SK-N-SH (cell line): ENCODE results near the gene LILRA2. TPM values are rescaled to one million over a fixed set of nuclear protein-coding genes. Genes with fewer than 3 reads are reported as not detected.

Experiments used
- CTCF ChIA-PET: fragments of 300-600, 350-600 bp; formaldehyde crosslinking; extraction: SDS; loops from one replicate; lab custom pipeline; 2021; lab: Yijun Ruan, JAX
- POLR2A ChIA-PET: fragments of 350-600 bp; sonication (Branson Sonifier 250); formaldehyde crosslinking; extraction: SDS; loops from one replicate; lab custom pipeline; 2020; ENCODE audit warnings: antibody characterized with exemption, inconsistent platforms; lab: Yijun Ruan, JAX
- DNase-seq: peaks from one replicate; pipeline ENCODE4 v3.0.0; 2012
- H2AFZ ChIP-seq: fragments of 200-600 bp; sonication (generic); 2 replicates; pipeline ENCODE4 v1.8.1; 2016; ENCODE audit warnings: antibody characterized with exemption, mild to moderate bottlenecking, low read depth
- H3F3A ChIP-seq: fragments of 200-600 bp; sonication (generic); replicated peaks from 2 replicates; pipeline ENCODE3; 2016; ENCODE audit warnings: antibody characterized with exemption, mild to moderate bottlenecking; ENCODE audit not compliant: insufficient read depth
- H3K27ac ChIP-seq, 2 experiments: fragments of 200-500 bp in 1 of 2; fragments of 200-600 bp in 1 of 2; sonication (Bioruptor generic) in 1 of 2; sonication (generic), shearing (Covaris generic) in 1 of 2; 2 replicates each; pipeline versions ENCODE4 v1.5.1 to v1.6.1; 2014 to 2016; ENCODE audit warnings: low read depth in 2 of 2, inconsistent platforms in 1 of 2, low read length in 1 of 2, mild to moderate bottlenecking in 1 of 2, mixed read lengths in 1 of 2
- H3K27me3 ChIP-seq: fragments of 200-600 bp; sonication (generic), shearing (Covaris generic); 2 replicates; pipeline ENCODE4 v1.6.1; 2016; ENCODE audit warnings: mixed run types; ENCODE audit not compliant: insufficient read depth
- H3K36me3 ChIP-seq, 2 experiments: fragments of 200-500 bp in 1 of 2; fragments of 200-600 bp in 1 of 2; sonication (Bioruptor generic) in 1 of 2; sonication (generic) in 1 of 2; replicated peaks in 1 of 2; 2 replicates each; pipeline versions ENCODE3 to v1.5.1; 2014 to 2016; ENCODE audit warnings: low read length in 1 of 2, mild to moderate bottlenecking in 1 of 2; ENCODE audit not compliant: insufficient read depth in 2 of 2, control insufficient read depth in 1 of 2
- H3K4me1 ChIP-seq, 2 experiments: fragments of 200-500 bp in 1 of 2; fragments of 200-600 bp in 1 of 2; sonication (Bioruptor generic) in 1 of 2; sonication (generic), shearing (Covaris generic) in 1 of 2; 2 replicates each; pipeline versions ENCODE4 v1.5.1 to v1.6.1; 2014 to 2016; ENCODE audit warnings: low read depth in 1 of 2, low read length in 1 of 2, mixed run types in 1 of 2; ENCODE audit not compliant: insufficient read depth in 2 of 2, control insufficient read depth in 1 of 2
- H3K4me2 ChIP-seq: fragments of 200-600 bp; sonication (generic), shearing (Covaris generic); 2 replicates; pipeline ENCODE4 v1.6.1; 2017; ENCODE audit warnings: mixed run types
- H3K4me3 ChIP-seq, 2 experiments: fragments of 200-500 bp in 1 of 2; fragments of 200-600 bp in 1 of 2; sonication (Bioruptor generic) in 1 of 2; sonication (generic), shearing (Covaris generic) in 1 of 2; 2 replicates each; pipeline versions ENCODE4 v1.5.1 to v1.8.1; 2014 to 2016; ENCODE audit warnings: low read depth in 2 of 2, inconsistent platforms in 1 of 2, low read length in 1 of 2, mild to moderate bottlenecking in 1 of 2, mixed read lengths in 1 of 2, moderate library complexity in 1 of 2
- H3K79me2 ChIP-seq: fragments of 200-600 bp; sonication (generic); 2 replicates; pipeline ENCODE4 v1.8.1; 2017; ENCODE audit warnings: mild to moderate bottlenecking; ENCODE audit not compliant: insufficient read depth
- H3K9ac ChIP-seq: fragments of 200-600 bp; sonication (generic); 2 replicates; pipeline ENCODE4 v1.6.1; 2017; ENCODE audit warnings: mixed run types
- H3K9me2 ChIP-seq: fragments of 200-600 bp; sonication (generic); 2 replicates; pipeline ENCODE4 v1.6.1; 2017; ENCODE audit warnings: mixed run types
- H3K9me3 ChIP-seq: fragments of 200-600 bp; sonication (generic); 2 replicates; pipeline ENCODE4 v1.6.1; 2017; ENCODE audit warnings: mixed run types, mild to moderate bottlenecking, moderate library complexity
- H4K20me1 ChIP-seq: fragments of 200-600 bp; sonication (generic); 2 replicates; pipeline ENCODE4 v1.6.1; 2017; ENCODE audit warnings: mild to moderate bottlenecking, mixed run types; ENCODE audit not compliant: insufficient read depth
- CHD2 ChIP-seq: fragments of 150-350 bp; IDR thresholded peaks from 2 replicates; pipeline ENCODE4 v1.6.1; 2018; ENCODE audit warnings: low read length; ENCODE audit not compliant: partially characterized antibody
- CTCF ChIP-seq: fragments of 200-600 bp; sonication (generic); IDR thresholded peaks from 2 replicates; pipeline ENCODE4 v1.6.1; 2017; ENCODE audit warnings: antibody characterized with exemption, mild to moderate bottlenecking, moderate library complexity
- ELF1 ChIP-seq: IDR thresholded peaks from 2 replicates; pipeline ENCODE4 v1.4.0; 2012
- EZH2phosphoT487 ChIP-seq: fragments of 200-600 bp; sonication (generic); IDR thresholded peaks from 2 replicates; pipeline ENCODE4 v1.6.1; 2017; ENCODE audit warnings: low read depth, mixed run types, mild to moderate bottlenecking, antibody characterized with exemption, moderate library complexity, borderline replicate concordance
- FOSL2 ChIP-seq: IDR thresholded peaks from 2 replicates; pipeline ENCODE4 v1.4.0; 2012; ENCODE audit warnings: low read depth, mild to moderate bottlenecking, moderate library complexity, borderline replicate concordance
- FOXJ3 ChIP-seq: sonication (generic); formaldehyde crosslinking; IDR thresholded peaks from 2 replicates; pipeline ENCODE4 v1.5.1; 2020; ENCODE audit warnings: mild to moderate bottlenecking, missing genetic modification reagents
- GABPA ChIP-seq: IDR thresholded peaks from 2 replicates; pipeline ENCODE4 v1.4.0; 2012; ENCODE audit warnings: low read depth, mild to moderate bottlenecking
- MAX ChIP-seq: IDR thresholded peaks from 2 replicates; pipeline ENCODE4 v1.4.0; 2012; ENCODE audit warnings: low read depth
- PBX3 ChIP-seq: IDR thresholded peaks from 2 replicates; pipeline ENCODE4; 2012
- POLR2AphosphoS5 ChIP-seq: IDR thresholded peaks from 2 replicates; pipeline ENCODE4 v1.6.1; 2012; ENCODE audit warnings: low read depth, low read length
- REST ChIP-seq: IDR thresholded peaks from 2 replicates; pipeline ENCODE4 v1.6.1; 2012; ENCODE audit warnings: mild to moderate bottlenecking, low read depth, low read length, moderate library complexity
- RXRA ChIP-seq: IDR thresholded peaks from 2 replicates; pipeline ENCODE4 v1.4.0; 2012; ENCODE audit warnings: low read depth, mild to moderate bottlenecking, borderline replicate concordance
- TCF12 ChIP-seq: IDR thresholded peaks from 2 replicates; pipeline ENCODE4 v1.4.0; 2012
- WGBS: methylation state at CpG from one replicate; pipeline ENCODE4 v1.1.6; 2017; ENCODE audit warnings: low lambda C conversion rate; 5-methylcytosine and 5-hydroxymethylcytosine counted together
- polyA plus RNA-seq, 3 experiments: library from polyadenylated mRNA; depleted of rRNA; stranded (reverse); fragments of >200 nt; gene quantifications; 2 replicates each; pipeline ENCODE4 v1.2.3, GENCODE V29; 2012

LILRA2 gene
- polyA plus RNA-seq, 1 of the 3 experiments (the other 2 are of a cell fraction): not detected

GRCh38 chr19:54552913-54553310 is 20.7 kb upstream of the LILRA2 start:
- Histone ChIP-seq H4K20me1 (no peaks in the 10 kb centered on the region), H3K9me2 (no peaks in the 10 kb centered on the region), H3K4me3 (no peak overlapping the region), H3K27me3 (peaks cover 50% of the 10 kb centered on the region), H3K9me3 (no peaks in the 10 kb centered on the region), H3F3A (no peaks in the 10 kb centered on the region), H3K9ac (no peak overlapping the region), H3K79me2 (no peaks in the 10 kb centered on the region), H3K4me2 (no peak overlapping the region), H2AFZ (no peak overlapping the region), H3K36me3 (no peaks in the 10 kb centered on the region), H3K4me1 (no peaks in the 10 kb centered on the region), H3K27ac (no peak overlapping the region)
- TF ChIP-seq PBX3 (no peak), EZH2phosphoT487 (no peak), FOXJ3 (CRISPR knock-in tag) (no peak), CTCF (no peak), POLR2AphosphoS5 (no peak), GABPA (no peak), CHD2 (no peak), MAX (no peak), TCF12 (no peak), RXRA (no peak), FOSL2 (no peak), ELF1 (no peak), REST (no peak)
- WGBS: 12% methylated on average over 8 of the region's 15 CpGs
- no peak for DNase-seq
- ChIA-PET CTCF (no interaction called here), POLR2A (no interaction called here)
